ENCODE results near the gene OSBPL6.

DNA sequence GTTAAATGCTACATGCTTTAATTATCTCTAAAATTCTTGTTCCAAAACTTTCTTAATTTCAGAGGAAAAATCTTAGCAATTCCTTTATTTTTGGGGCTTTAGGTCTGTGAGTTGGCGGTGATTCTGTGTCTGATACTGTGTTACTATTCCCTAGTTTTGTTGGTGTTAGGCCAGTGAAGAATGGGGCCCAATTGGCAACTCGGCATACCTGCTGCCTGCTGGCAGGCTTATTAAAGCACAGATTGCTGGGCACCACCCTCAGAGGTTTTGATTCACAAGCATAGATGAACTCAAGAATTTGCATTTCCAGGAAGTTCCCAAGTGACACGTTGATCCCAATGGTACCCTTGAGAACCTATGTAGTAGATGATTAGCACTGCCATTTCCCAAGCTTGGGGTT lies 101.6 kb downstream of the OSBPL6 start:
- TF ChIP-seq, protein P1, sequence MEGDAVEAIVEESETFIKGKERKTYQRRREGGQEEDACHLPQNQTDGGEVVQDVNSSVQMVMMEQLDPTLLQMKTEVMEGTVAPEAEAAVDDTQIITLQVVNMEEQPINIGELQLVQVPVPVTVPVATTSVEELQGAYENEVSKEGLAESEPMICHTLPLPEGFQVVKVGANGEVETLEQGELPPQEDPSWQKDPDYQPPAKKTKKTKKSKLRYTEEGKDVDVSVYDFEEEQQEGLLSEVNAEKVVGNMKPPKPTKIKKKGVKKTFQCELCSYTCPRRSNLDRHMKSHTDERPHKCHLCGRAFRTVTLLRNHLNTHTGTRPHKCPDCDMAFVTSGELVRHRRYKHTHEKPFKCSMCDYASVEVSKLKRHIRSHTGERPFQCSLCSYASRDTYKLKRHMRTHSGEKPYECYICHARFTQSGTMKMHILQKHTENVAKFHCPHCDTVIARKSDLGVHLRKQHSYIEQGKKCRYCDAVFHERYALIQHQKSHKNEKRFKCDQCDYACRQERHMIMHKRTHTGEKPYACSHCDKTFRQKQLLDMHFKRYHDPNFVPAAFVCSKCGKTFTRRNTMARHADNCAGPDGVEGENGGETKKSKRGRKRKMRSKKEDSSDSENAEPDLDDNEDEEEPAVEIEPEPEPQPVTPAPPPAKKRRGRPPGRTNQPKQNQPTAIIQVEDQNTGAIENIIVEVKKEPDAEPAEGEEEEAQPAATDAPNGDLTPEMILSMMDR (IDR thresholded peaks at IDR 0.05; ENCODE audit: low read depth, low read length) = no peak
- TF ChIP-seq POLR2A (IDR thresholded peaks at IDR 0.05; ENCODE audit: extremely low read depth, insufficient read length) (no peak), MYC (IDR thresholded peaks at IDR 0.05; ENCODE audit: low read depth, low read length) (no peak)
- TF ChIP-seq, protein P2, sequence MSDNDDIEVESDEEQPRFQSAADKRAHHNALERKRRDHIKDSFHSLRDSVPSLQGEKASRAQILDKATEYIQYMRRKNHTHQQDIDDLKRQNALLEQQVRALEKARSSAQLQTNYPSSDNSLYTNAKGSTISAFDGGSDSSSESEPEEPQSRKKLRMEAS (IDR thresholded peaks at IDR 0.05; ENCODE audit: low read depth, low read length) = no peak

Measured in NB4 (cell line).